ENCODE results near the gene LCN9.

Gene LCN9

DNA sequence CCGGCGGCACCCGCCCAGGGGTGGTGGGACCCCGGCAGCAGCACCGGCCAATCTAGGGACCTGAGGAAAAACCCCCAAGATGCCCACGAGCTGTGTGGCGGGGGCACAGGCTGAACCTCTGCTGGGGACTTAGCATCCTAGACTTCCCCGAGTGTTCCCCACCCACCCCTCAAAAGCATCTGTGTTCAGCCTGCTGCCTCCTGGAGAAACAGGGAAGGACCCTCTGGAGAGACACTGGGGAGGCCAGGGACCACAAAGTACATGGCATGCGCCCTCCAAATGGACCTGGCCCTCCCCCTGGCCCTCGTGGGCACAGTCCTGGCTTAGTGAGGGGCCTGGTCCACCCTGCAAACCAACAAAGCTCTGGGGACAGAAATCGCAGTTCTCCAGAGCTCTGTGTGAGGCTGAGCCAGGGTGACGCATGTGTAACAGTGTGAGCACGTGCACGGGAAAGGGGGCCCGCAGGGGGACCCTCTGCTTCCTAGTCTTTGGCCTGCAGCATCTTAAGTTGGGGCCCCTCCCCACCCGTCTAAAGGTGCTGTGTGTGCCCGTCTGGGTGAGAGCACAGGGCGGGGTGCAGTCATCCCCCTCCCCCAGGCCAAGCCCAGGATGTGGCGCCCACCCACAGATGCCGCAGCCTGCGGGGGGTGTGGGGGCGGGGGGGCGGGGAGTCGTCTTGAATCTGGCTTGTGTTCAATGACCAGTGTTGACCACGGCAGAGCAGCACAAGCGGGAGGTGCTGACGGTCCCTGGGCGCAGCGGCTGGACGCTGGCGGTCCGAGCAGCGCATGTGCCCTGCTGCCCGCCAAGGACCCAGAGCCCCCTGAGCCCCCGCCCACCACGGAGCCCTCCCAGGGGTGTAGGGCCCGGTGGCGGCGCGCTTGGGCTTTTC, 38.2 kb downstream of the LCN9 start:
- no peak for DNase-seq

DNA sequence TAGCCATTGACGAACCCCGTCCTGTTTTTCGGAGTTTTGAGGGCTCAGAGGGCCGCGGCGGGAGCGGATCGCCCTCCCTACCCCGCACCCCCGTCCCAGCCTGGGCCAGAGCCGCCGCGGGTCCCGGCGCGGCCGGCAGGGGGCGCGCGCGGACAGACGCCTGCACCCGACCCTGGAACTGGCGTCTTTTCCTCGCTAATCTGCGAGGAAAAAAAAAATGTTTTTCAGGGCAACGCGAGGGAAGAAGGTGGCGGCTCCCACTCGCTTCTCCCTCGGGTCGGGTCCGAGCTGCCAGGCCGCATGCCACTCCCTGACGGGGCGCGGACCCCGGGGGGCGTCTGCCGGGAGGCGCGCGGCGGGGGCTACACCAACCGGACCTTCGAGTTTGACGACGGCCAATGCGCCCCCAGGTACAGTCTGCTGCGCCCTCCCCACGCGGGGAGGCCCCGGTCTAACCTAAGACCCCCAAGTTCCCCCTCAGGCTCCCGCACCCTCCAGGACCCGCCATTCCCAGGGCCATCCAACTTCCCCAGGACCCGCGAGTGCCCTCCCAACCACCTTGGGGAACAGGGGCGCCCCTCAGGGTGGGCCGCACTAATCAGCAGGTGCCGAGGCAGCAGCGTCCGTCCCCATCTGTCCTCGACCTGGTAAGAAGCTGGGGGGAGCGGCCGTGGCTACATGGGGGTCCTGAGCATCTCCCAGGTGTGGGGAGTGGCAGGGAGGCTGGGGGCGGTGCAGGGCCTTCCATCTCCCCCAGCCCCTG, 39.0 kb downstream of the LCN9 start, which contains the start of gene KCNT1:
TSS of gene KCNT1 (plus strand) at position 227 of the 763 bp plus-strand sequence. CDS start at position 301, 74 bp downstream.
- peak; percentile 31 for DNase-seq

DNA sequence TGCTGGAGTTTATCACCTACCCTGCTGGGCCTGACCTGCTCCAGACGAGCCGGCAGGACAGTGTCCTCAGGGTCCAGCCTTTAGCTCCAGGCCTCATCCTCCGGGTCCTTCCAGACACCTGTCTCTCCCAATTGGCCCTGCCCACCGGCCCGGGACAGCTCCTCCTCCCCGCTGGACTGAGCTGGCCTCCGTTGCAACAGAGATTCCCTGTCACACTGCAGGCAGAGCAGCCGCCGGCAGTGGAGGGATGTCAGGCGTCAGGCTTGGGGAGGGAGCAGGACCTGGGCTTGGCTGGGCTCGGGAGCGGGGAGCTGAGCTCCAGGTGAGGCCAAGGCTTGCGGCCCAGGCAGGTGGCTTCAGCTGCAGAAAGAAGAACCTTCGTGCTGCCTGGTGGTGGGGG, 40.6 kb downstream of the LCN9 start:
- DNase-seq = no peak

DNA sequence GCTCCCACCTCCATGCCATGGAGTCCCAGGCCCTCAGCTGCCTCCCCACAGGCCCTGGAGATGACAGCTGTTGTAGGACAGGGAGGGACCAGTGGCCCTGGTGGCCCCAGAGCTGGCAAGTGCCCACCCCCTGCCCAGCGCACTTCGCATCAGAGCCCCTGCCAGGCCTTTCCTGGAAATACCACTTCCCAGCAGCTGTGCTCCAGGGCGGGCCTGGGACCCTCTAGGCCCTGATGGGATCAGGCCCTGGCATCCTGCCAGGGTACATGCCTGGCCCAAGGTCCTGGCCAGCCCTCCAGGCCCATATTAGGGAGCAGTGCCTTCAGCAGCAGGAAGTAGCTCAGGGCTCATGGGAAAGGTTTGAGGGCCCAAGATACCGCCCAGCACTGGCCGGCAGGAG, 41.4 kb downstream of the LCN9 start:
- DNase-seq = no peak

DNA sequence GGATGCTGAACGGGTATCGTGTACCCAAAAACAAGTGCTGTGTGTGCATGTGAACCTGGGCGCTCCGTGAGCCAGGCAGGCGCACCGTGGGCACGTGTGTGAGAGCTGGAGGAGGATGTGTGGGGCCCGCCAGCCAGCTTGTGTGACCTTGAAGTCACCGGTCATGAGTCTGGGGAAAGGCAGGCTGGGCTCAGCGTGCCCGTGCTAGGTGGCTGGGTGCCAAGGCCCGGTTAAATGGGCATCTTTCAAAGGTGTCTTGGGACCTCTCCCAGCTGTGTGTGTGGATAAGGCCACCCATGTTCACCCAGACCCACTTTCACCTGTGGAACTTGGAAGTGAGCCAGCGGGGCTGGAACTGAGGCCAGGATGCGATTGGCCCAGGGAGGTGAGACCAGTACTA, 42.3 kb downstream of the LCN9 start:
- no peak for DNase-seq

DNA sequence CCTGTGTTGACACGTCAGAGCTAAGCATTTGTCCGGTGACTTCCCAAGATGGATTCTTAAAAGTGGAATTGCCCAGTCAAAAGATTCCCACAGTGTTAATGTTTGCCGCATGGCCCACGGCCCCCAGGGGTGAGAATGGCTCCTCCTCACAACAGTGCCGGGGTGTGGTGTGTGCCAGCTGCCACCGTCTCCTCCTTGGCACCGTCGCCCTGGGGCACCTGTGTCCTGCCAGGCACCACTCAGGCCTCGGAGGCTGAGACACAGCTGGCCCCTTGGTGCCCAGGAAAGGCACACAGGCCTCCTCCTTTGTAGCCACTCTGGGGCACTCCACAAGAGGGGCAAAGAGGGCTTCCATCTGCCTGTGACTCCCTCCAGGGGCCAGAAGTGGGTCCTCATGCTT, 43.2 kb downstream of the LCN9 start:
- DNase-seq = no peak

DNA sequence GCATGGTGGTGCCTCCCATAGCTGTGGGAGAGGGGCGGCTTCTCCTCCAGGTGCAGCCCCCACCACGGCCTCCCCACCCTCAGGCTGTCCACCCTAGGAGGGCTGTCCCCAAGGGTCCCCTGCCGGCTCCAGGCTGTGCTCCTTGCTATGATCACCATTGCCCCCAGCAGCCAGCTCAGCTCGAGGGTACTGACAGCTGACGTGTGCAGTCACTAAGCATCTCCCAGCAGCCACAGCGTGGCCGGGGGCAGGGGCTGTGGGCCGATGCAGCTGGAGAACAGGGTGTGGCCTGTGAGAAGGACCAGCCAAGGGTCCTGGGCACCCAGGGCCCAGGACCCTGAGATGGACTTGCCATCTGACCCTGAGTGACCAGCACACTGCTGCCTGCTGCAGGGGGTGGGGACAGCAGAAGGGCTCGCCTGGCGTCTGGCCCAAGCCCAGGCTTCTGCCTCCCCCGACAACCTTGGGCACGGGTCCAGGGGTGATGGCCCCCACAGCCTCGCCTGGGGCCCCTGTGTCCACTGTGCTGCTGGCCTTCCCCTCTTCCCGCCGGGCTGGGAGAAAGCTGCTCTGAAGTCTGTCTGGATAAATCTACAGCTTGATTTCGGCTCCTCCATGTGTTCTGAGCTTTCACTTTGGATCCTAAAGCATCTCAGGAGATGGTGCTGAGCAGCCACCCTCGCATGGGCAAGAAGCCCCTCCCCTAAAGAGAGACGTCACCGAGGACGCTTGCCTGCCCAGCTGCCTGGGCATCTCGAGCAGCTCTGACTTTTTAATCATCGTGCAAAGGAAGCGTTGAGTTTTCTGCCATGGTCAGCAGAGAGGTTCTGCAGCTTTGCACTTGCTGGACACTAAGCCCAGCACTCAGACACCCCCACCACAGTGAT, 44.4 kb downstream of the LCN9 start:
- no peak for DNase-seq

DNA sequence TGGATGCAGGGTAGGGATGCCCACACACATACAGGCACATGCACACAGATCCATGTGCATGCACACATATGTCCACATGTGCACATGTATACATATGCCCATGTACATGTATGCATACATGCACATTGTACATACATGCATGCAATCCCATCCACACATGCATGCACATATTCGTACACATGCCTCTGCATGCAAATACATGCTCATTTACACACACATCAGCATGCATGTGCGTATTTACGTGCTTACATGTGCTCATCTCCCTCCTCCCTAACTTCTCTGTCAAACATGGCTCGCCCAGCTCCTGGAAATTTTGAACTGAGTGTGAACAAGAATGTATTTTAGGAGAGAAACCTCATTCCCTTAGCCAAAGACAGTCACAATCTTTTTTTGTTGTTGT, 45.1 kb downstream of the LCN9 start:
- no peak for DNase-seq

DNA sequence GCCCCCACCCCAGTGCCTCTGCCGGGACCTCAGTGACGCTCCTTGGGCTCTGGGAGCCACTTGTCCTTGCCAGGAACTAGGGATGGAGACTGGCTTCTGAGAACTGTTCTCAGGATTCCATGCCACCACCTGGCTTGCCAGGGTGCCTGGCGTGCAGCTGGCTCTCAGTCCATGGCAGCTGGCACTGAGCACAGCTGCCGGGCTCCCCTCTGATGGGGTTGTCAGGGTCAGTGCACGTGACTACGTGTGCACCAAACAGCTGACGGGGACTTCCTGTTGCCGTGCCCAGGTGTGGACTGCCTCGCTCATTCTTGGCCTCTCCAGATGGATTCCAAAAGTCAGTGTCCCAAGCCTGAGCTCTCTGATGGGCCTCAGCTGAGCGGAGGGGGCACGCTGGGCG, 48.3 kb downstream of the LCN9 start:
- DNase-seq = no peak

DNA sequence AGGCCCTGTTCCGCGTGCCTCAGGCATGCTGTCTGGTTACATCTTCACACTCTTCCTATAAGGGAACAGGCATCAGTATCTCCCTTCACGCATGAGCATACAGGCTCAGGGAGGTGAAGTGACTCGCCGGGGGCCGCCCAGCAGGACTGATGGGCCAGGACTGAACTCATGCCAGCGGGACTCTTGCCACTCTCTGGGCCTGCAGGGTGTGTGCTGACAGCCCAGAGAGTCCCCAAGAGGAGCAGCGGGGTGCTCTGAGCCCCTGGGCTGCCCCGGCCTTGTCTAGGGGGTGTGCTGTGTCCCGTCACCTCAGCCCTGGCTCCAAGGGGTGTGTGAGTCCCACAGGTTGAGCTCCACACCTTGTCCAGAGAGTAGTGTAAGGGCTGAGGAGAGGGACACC, 48.8 kb downstream of the LCN9 start:
- no peak for DNase-seq

DNA sequence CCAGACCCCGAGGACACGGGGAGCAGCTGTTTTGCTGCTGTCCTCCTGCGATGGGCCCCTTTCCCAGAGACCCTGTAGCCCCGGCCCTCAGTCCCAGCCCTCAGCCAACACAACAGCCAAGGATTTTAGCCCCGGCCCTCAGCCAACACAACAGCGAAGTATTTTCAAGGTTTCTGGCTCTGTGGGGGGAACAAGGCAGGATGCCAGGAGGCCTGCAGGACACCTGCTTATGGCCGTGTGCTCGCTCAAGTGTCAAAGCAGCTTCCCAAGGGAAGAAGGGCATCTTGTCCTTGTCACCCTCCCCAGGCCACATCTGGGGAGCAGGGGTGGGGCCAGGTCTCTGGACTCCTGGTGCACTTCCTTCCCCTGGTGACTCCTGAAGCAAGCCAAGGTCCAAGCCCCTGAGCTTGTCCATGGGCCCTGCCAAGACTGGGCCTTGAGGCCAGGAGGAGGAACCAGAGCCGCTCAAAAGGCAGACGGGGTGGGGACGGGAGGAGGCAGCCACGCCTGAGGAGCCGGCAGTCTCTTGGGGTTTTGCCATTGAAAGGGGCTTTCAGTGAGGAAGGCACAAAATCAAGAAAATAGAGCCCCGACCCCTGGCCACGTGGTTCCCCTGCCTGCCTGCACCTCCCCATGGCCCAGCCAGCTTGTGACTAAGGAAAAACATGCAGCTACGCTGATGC, 49.6 kb downstream of the LCN9 start:
- no peak for DNase-seq

DNA sequence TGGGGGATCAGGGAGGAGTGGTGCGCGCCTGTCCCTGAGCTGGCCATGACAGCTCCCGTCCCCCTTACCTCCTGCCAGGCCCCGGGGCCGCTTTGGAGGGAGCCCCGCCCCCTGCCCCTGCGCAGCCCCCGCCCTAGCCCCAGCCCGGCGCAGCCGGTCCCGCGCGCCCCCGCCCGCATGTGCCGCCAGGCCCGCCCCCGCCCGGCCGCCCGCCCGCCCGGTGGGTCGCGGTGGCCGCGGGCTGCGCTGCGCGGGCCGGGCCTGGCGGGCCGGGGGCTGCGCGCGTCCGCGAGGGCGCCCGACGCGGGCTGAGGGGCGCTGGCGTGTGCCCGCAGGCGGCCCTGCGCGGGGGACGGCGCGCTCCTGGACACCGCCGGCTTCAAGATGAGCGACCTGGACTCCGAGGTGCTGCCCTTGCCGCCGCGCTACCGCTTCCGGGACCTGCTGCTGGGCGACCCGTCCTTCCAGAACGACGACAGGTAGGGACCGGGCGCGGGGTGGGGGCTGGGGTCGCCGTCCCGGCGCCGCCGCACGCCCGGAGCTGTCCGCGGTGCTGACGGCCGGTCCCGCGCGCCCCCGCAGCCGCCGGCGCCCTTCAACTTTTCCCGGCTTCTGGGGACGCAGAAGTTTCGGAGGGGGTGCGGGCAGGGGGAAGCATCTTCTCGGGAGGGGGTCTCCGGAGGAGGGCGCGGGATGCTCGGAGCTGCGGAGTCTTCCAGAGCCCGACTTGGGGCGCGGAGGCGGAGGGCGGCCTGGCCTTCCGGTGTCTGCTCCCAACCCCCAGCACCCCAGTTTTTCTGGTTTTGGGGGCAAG, 51.3 kb downstream of the LCN9 start:
- DNase-seq = no peak

DNA sequence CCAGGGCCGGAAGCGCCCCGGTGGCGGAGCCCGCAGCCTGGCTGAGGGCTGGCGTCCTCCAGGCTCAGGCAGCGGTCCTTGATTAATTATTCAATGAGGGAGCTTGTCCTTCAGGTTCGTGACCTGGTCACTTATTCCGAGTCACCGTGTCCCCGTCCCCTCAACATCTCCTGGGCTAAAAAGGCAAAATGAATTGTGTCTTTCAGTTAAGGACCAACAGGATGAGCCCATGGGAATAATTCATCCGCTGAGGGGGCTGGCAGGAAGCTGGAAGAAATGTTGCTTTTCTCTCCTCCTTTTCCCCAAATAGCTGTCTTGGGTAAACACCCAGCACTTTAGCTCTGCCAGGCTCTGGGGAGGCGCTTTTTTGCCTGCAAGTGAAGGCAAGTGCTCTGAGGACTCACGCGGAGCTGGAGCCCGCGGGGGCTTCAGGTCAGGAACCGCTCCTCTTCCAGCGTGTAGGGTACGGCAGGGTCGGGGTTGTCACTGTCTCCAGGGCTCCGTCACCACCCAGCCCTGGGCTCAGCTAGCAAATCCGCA, 52.0 kb downstream of the LCN9 start:
- DNase-seq = no peak

DNA sequence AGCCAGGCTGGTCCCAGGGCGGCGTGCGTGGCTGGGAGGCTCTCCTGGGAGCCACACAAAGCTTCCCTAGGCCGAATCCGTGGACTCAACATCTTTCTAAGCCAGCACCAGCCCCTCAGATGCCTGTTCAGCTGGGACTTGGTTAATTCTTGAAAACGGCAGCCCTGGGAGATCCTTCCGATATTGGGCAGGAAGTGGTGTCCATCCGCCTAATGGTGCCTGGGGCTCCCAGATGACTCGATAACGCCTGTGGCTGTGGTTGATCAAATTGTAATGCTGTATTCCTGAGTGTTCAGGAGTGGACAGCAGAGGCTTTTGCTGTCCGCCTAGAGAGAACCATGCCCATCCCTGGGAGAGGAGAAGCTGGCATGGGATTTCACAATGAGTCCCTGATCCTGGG, 52.9 kb downstream of the LCN9 start:
- no peak for DNase-seq
